ENCODE results near the gene SLC44A4.

DNA sequence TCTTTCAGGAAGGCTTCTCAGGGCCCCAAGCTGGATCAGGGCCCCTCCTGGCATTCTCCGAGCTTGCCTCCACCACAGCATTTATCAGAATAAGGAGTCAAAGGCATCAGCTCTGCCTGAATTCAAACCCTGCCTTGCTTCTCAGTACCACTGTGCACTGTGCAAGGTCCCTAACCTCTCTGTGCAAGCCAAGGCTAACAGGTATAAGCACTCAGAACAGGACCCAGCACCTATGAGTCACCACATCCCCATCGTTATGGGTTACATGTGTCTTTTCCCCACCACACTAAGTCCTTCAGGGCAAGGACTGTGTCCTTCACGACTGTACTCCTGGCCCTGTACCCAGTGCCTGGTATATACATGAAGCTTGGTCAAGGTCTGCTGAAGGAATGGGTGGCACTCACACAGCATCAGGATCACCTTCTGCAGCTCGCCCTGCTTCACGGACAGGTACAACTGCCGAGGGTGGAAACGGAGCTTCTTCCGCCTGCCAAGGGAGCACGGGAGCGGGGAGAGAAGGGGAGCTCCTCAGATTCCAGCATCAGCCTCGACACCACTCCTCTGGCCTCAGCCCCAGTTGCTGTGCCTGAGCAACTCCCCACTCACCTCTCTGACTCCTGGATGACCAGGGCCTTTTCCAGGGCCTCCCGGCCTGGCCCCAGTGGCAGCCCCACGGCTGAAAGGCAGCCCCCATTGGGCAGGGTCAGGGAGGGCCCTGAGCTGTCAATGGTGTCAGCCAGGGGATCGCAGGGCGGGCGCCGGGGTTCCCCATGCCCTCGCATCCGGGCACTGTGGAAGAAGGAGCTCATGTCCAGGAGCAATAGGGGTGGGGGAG, 8.6 kb upstream of the SLC44A4 start:
- TF ChIP-seq, protein P1, sequence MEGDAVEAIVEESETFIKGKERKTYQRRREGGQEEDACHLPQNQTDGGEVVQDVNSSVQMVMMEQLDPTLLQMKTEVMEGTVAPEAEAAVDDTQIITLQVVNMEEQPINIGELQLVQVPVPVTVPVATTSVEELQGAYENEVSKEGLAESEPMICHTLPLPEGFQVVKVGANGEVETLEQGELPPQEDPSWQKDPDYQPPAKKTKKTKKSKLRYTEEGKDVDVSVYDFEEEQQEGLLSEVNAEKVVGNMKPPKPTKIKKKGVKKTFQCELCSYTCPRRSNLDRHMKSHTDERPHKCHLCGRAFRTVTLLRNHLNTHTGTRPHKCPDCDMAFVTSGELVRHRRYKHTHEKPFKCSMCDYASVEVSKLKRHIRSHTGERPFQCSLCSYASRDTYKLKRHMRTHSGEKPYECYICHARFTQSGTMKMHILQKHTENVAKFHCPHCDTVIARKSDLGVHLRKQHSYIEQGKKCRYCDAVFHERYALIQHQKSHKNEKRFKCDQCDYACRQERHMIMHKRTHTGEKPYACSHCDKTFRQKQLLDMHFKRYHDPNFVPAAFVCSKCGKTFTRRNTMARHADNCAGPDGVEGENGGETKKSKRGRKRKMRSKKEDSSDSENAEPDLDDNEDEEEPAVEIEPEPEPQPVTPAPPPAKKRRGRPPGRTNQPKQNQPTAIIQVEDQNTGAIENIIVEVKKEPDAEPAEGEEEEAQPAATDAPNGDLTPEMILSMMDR (IDR thresholded peaks at IDR 0.05; ENCODE audit: control extremely low read depth in 1 of 3, insufficient read depth in 1 of 3, low read depth in 1 of 3, low read length in 3 of 3), result no peak
- no peak for TF ChIP-seq PHF8 (conservative IDR thresholded peaks at IDR 0.05; ENCODE audit: low read depth, low read length)

Data from H1 (cell line).